ENCODE data around the gene CHRNA3.

The CHRNA3 gene

DNA sequence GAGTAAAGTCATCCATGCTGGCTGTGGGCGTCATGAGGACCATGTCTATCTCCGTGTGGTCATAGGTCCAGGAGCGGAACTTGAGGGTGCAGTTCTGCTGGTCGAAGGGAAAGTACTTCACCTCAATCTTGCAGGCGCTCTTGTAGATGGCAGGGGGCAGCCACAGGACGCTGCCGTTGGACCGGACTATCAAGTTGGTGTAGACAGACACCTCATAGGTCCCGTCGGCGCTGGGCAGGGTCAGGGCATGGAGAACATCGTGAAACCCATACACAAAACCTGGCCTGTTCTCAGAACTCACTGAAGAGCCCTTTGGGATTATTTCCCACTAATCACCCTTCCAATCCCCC lies 8.9 kb upstream of the CHRNA3 start:
- DNase-seq (ENCODE audit: extremely low read depth, low read depth), result no peak
- TF ChIP-seq CTCF (IDR thresholded peaks at IDR 0.05; ENCODE audit: low read depth, low read length, missing control alignments), result no peak
- no peak overlapping the region for H3K4me3 ChIP-seq (replicated peaks; ENCODE audit: low read depth, low read length)

- H3K4me3 ChIP-seq (replicated peaks; ENCODE audit: low read depth, low read length), result no peak overlapping the region
- no peak for TF ChIP-seq CTCF (IDR thresholded peaks at IDR 0.05; ENCODE audit: low read depth, low read length, missing control alignments)
- DNase-seq (ENCODE audit: extremely low read depth, low read depth), result no peak
Observed at GRCh38 chr15:78629031-78629715, 8.4 kb upstream of the CHRNA3 start.

DNA sequence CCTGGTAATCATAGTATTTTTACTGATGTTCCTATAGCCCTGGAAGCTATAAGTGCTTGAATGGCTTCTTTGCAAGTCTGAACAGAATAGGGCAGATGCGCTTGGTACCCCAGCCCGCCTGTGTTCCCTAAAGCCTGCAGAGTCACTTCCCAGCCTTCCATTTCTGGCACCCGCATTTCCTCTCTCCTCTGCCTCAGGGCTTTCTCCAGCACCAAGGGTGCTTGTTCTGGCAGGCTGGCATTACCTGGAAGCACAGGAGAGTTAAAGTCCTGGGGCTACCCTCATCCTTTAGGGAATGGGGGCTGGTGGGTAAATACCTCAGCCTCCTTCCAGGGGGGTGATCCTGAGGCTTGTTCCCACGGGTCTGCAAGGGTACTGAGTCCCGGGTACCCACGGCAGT lies 7.4 kb upstream of the CHRNA3 start:
- TF ChIP-seq CTCF (IDR thresholded peaks at IDR 0.05; ENCODE audit: low read depth, low read length, missing control alignments), result no peak
- no peak overlapping the region for H3K4me3 ChIP-seq (replicated peaks; ENCODE audit: low read depth, low read length)
- no peak for DNase-seq (ENCODE audit: extremely low read depth, low read depth)

DNA sequence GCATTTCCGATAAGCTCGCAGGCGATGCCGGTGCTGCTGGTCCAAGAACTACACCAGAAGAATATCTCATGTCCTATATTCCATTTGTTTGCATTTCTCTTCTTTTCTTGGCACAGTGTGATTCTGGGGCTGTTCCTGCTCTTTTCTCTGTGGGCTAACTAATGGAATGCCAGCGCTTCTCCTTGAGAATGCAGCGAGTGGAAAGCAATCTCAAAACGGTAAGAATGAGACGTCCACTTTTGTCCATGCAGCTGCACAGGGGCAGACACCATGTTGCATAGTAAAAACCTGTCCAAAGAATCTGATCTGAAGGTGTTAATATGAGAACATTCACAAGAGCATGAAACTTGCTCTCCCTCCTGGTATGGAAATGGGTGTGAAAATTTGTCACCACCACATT lies 6.6 kb upstream of the CHRNA3 start:
- no peak overlapping the region for H3K4me3 ChIP-seq (replicated peaks; ENCODE audit: low read depth, low read length)
- TF ChIP-seq CTCF (IDR thresholded peaks at IDR 0.05; ENCODE audit: low read depth, low read length, missing control alignments), result no peak
- no peak for DNase-seq (ENCODE audit: extremely low read depth, low read depth)

DNA sequence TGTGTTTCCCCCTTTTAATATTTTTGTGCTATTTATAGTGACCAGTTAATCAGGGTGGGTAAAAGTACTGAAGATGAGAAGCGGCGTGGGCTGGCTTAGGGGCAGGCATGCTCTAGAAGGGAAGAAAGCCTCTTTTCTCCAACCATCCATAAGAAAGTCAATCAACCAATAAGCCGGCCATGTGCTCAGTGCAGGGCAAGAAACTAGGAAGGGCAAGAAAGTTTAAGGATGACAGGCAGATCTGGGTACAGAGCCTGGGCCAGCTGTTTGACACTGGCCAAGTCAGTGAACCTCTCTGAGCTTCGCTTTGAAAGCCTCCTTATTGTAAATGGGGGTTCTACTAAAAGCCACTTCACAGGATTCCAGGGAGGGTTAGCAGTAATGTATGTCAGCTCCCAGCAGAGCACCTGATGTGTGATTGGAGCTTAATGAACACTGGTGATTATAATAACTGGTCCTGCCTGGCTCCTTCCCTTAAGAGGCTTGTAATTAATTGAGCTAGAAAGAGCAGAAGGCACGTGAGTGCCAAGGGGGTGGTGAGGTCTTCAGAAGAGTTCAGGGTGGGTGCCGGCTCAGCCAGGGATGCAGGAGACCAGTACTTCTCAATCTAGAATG lies 5.7 kb upstream of the CHRNA3 start:
- TF ChIP-seq CTCF (IDR thresholded peaks at IDR 0.05; ENCODE audit: low read depth, low read length, missing control alignments), result no peak
- DNase-seq (ENCODE audit: extremely low read depth, low read depth), result no peak
- no peak overlapping the region for H3K4me3 ChIP-seq (replicated peaks; ENCODE audit: low read depth, low read length)

GRCh38 chr15:78625606-78626280 lies 4.9 kb upstream of the CHRNA3 start:
- H3K4me3 ChIP-seq (replicated peaks; ENCODE audit: low read depth, low read length), result no peak overlapping the region
- DNase-seq (ENCODE audit: extremely low read depth, low read depth), result no peak
- no peak for TF ChIP-seq CTCF (IDR thresholded peaks at IDR 0.05; ENCODE audit: low read depth, low read length, missing control alignments)
